Glutamatergic neuron (in vitro differentiated cells): ENCODE results near the gene LMNTD1. TPM values are rescaled to one million over a fixed set of nuclear protein-coding genes. Genes with fewer than 3 reads are reported as not detected.

ENCODE experiments used
- DNase-seq: peaks from one replicate; pipeline ENCODE4 v3.0.0; 2022
- H3K27ac Mint-ChIP-seq: one replicate; pipeline ENCODE4 v1.8.0; 2020; ENCODE audit warnings: mild to moderate bottlenecking, mixed read lengths, inconsistent platforms; ENCODE audit not compliant: unreplicated experiment
- H3K27me3 Mint-ChIP-seq: one replicate; pipeline ENCODE4 v1.8.0; 2020; ENCODE audit warnings: mild to moderate bottlenecking, moderate library complexity, mixed read lengths, inconsistent platforms; ENCODE audit not compliant: unreplicated experiment
- H3K36me3 Mint-ChIP-seq: one replicate; pipeline ENCODE4 v1.8.0; 2020; ENCODE audit warnings: mild to moderate bottlenecking, mixed read lengths, inconsistent platforms; ENCODE audit not compliant: unreplicated experiment
- H3K4me1 Mint-ChIP-seq: one replicate; pipeline ENCODE4 v1.8.0; 2020; ENCODE audit warnings: mild to moderate bottlenecking, low read depth, mixed read lengths, inconsistent platforms; ENCODE audit not compliant: unreplicated experiment
- H3K4me3 Mint-ChIP-seq: one replicate; pipeline ENCODE4 v1.8.0; 2020; ENCODE audit warnings: mild to moderate bottlenecking, mixed read lengths, inconsistent platforms; ENCODE audit not compliant: unreplicated experiment
- H3K9me3 Mint-ChIP-seq: one replicate; pipeline ENCODE4 v1.8.0; 2020; ENCODE audit warnings: mild to moderate bottlenecking, moderate library complexity, mixed read lengths, inconsistent platforms; ENCODE audit not compliant: unreplicated experiment
- total RNA-seq: library from RNA; stranded (reverse); fragmentation: NEBNext Ultra II Directional; extraction: Animal tissue kit (Norgen Biotek cat#: 25700); gene quantifications from one replicate; pipeline ENCODE4 v1.2.1, GENCODE V29; 2021; ENCODE audit not compliant: unreplicated experiment
- TF ChIP-seq, protein P1 (sequence below): fragments of 200-600 bp; sonication (generic); IDR thresholded peaks from one replicate; pipeline ENCODE4 v1.5.0; 2021; ENCODE audit not compliant: partially characterized antibody, unreplicated experiment

Gene LMNTD1
- total RNA-seq, 1 donor from 2014 or later, result 1.1 TPM

- no peaks in the 10 kb centered on the region for H3K27me3 Mint-ChIP-seq
- no peak for DNase-seq
- no peak overlapping the region for H3K4me3 Mint-ChIP-seq
- no peaks in the 10 kb centered on the region for H3K4me1 Mint-ChIP-seq
- no peak overlapping the region for H3K27ac Mint-ChIP-seq
- H3K9me3 Mint-ChIP-seq, result peaks cover 2% of the 10 kb centered on the region
- TF ChIP-seq, protein P1, sequence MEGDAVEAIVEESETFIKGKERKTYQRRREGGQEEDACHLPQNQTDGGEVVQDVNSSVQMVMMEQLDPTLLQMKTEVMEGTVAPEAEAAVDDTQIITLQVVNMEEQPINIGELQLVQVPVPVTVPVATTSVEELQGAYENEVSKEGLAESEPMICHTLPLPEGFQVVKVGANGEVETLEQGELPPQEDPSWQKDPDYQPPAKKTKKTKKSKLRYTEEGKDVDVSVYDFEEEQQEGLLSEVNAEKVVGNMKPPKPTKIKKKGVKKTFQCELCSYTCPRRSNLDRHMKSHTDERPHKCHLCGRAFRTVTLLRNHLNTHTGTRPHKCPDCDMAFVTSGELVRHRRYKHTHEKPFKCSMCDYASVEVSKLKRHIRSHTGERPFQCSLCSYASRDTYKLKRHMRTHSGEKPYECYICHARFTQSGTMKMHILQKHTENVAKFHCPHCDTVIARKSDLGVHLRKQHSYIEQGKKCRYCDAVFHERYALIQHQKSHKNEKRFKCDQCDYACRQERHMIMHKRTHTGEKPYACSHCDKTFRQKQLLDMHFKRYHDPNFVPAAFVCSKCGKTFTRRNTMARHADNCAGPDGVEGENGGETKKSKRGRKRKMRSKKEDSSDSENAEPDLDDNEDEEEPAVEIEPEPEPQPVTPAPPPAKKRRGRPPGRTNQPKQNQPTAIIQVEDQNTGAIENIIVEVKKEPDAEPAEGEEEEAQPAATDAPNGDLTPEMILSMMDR, result no peak
- no peaks in the 10 kb centered on the region for H3K36me3 Mint-ChIP-seq
Observed at GRCh38 chr12:25459541-25459951, 93.5 kb downstream of the LMNTD1 start.

- no peaks in the 10 kb centered on the region for H3K4me1 Mint-ChIP-seq
- peaks cover 2% of the 10 kb centered on the region for H3K9me3 Mint-ChIP-seq
- H3K36me3 Mint-ChIP-seq, result no peaks in the 10 kb centered on the region
- TF ChIP-seq, protein P1, result no peak
- no peaks in the 10 kb centered on the region for H3K27me3 Mint-ChIP-seq
- no peak overlapping the region for H3K27ac Mint-ChIP-seq
- DNase-seq, result no peak
- no peak overlapping the region for H3K4me3 Mint-ChIP-seq
Observed at GRCh38 chr12:25458047-25458552, 95.0 kb downstream of the LMNTD1 start.

DNA sequence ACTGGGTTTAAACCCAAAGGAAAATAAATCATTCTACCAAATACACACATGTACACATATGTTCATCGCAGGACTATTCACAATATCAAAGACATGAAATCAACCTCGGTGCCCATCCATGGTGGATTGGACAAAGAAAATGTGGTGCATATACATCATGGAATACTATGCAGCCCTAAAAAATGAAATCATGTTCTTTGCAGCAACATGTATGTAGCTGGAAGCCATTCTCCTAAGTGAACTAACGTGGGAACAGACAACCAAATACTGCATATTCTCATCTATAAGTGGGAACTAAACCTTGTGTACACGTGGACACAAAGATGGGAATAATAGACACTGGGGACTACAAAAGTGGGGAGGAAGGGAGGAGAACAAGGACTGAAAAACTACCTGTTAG, 96.6 kb downstream of the LMNTD1 start:
- Mint-ChIP-seq H3K27me3 (no peaks in the 10 kb centered on the region), H3K4me3 (no peak overlapping the region), H3K36me3 (no peaks in the 10 kb centered on the region), H3K27ac (no peak overlapping the region), H3K4me1 (no peaks in the 10 kb centered on the region), H3K9me3 (peaks cover 2% of the 10 kb centered on the region)
- no peak for DNase-seq
- TF ChIP-seq, protein P1, result no peak

DNA sequence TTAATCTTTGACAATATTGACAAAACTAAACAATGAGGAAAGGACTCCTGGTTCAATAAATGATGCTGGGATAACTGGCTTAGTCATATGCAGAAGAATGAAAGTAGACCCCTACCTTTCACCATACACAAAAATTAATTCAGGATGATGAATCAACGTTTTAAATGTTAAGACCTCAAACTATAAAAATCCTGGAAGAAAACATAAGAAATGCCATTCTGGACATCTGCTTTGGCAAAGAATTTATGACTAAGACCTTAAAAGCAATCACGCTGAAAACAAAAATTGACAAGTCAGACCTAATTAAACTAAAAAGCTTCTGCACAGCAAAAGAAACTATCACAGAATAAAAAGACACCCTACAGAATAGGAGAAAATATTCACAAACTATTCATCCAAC, 97.4 kb downstream of the LMNTD1 start:
- peaks cover 4% of the 10 kb centered on the region for H3K9me3 Mint-ChIP-seq
- no peaks in the 10 kb centered on the region for H3K27me3 Mint-ChIP-seq
- H3K36me3 Mint-ChIP-seq, result no peaks in the 10 kb centered on the region
- DNase-seq, result no peak
- H3K4me3 Mint-ChIP-seq, result no peak overlapping the region
- TF ChIP-seq, protein P1, result no peak
- no peak overlapping the region for H3K27ac Mint-ChIP-seq
- no peaks in the 10 kb centered on the region for H3K4me1 Mint-ChIP-seq

DNA sequence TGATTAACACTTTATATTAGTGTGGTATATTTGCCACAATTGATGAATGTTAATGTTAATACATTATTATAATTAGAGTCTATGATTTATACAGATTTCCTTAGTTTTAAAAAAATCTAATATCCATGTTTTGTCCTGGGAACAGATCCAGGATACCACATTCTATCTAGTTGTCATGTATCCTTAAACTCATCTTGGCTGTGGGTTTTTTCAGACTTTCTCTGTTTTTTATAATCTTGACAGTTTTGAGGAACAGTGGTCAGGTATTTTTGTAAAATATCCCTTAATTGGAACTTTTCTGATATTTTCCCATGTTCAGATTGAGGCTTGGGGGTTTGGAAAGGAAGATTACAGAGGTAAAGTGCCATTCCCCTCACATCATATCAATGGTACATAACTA, 104.1 kb downstream of the LMNTD1 start:
- H3K27ac Mint-ChIP-seq, result no peak overlapping the region
- TF ChIP-seq, protein P1, result no peak
- H3K36me3 Mint-ChIP-seq, result no peaks in the 10 kb centered on the region
- H3K27me3 Mint-ChIP-seq, result no peaks in the 10 kb centered on the region
- no peak overlapping the region for H3K4me3 Mint-ChIP-seq
- no peaks in the 10 kb centered on the region for H3K4me1 Mint-ChIP-seq
- H3K9me3 Mint-ChIP-seq, result peaks cover 1% of the 10 kb centered on the region
- DNase-seq, result no peak
